Astrocyte (in vitro differentiated cells and primary cell): ENCODE data around the gene SPATC1L.

Experiments
- CTCF ChIP-seq: IDR thresholded peaks from 2 replicates; pipeline ENCODE4 v1.5.1; 2011; ENCODE audit warnings: low read depth, mild to moderate bottlenecking, inconsistent platforms, low read length, moderate library complexity; ENCODE audit not compliant: insufficient read depth
- EZH2 ChIP-seq: IDR thresholded peaks from 2 replicates; pipeline ENCODE4 v1.6.1; 2012; ENCODE audit warnings: mild to moderate bottlenecking, low read length, inconsistent platforms; ENCODE audit not compliant: insufficient read depth

- TF ChIP-seq CTCF: no peak
- no peak for TF ChIP-seq EZH2
These were observed 27.6 kb downstream of the SPATC1L start for GRCh38 chr21:46156678-46157077.
